DOHH2 (cell line): ENCODE results near the gene EPB42.

Source experiments
- H3F3A ChIP-seq: fragments of 200-600 bp; sonication (generic), shearing (Covaris generic); 2 replicates; pipeline ENCODE4 v1.6.0; 2016; ENCODE audit warnings: antibody characterized with exemption, mild to moderate bottlenecking; ENCODE audit not compliant: control insufficient read depth, insufficient read depth
- H3K27ac ChIP-seq: fragments of 200-600 bp; sonication (generic); 2 replicates; pipeline ENCODE4 v1.5.1; 2014; ENCODE audit warnings: low read depth, mild to moderate bottlenecking, low read length, moderate library complexity
- H3K27me3 ChIP-seq: fragments of 200-600 bp; sonication (generic); 2 replicates; pipeline ENCODE4 v1.6.1; 2014; ENCODE audit warnings: mild to moderate bottlenecking, low read length, mixed read lengths; ENCODE audit not compliant: control insufficient read depth
- H3K36me3 ChIP-seq: fragments of 200-600 bp; sonication (generic); 2 replicates; pipeline ENCODE4 v1.6.1; 2014; ENCODE audit warnings: mild to moderate bottlenecking, low read length, moderate library complexity, mixed read lengths; ENCODE audit not compliant: control insufficient read depth
- H3K4me1 ChIP-seq: fragments of 200-600 bp; sonication (generic); 2 replicates; pipeline ENCODE4 v1.6.1; 2014; ENCODE audit warnings: mild to moderate bottlenecking, low read length, mixed read lengths; ENCODE audit not compliant: control insufficient read depth
- H3K4me2 ChIP-seq: fragments of 200-600 bp; sonication (generic); 2 replicates; pipeline ENCODE4 v1.6.0; 2014; ENCODE audit warnings: mild to moderate bottlenecking, low read length, moderate library complexity
- H3K4me3 ChIP-seq: fragments of 200-600 bp; sonication (generic); 2 replicates; pipeline ENCODE4 v1.5.1; 2014; ENCODE audit warnings: mild to moderate bottlenecking, low read length, mixed read lengths
- H3K79me2 ChIP-seq: fragments of 200-600 bp; sonication (generic); 2 replicates; pipeline ENCODE4 v1.6.1; 2014; ENCODE audit warnings: mild to moderate bottlenecking, low read length, mixed read lengths; ENCODE audit not compliant: control insufficient read depth
- H3K9me2 ChIP-seq: fragments of 200-600 bp; sonication (generic); replicated peaks from 2 replicates; pipeline ENCODE4 v1.6.1; 2014; ENCODE audit warnings: mild to moderate bottlenecking, low read length, mixed read lengths; ENCODE audit not compliant: control insufficient read depth
- H3K9me3 ChIP-seq: fragments of 200-600 bp; sonication (generic); 2 replicates; pipeline ENCODE4 v1.6.1; 2014; ENCODE audit warnings: antibody characterized with exemption, low read length, mixed read lengths; ENCODE audit not compliant: control insufficient read depth, insufficient read depth
- H4K20me1 ChIP-seq: fragments of 200-600 bp; sonication (generic); 2 replicates; pipeline ENCODE4 v1.6.0; 2014; ENCODE audit warnings: low read depth, mild to moderate bottlenecking, antibody characterized with exemption, low read length, moderate library complexity; ENCODE audit not compliant: control insufficient read depth, insufficient read depth
- EZH2phosphoT487 ChIP-seq: fragments of 200-600 bp; sonication (generic); IDR thresholded peaks from 2 replicates; pipeline ENCODE4 v1.6.1; 2017; ENCODE audit warnings: borderline replicate concordance, mild to moderate bottlenecking, antibody characterized with exemption, low read length, moderate library complexity, mixed read lengths
- TF ChIP-seq, protein P1 (sequence below): fragments of 200-600 bp; sonication (generic); IDR thresholded peaks from one replicate; pipeline ENCODE4 v1.5.1; 2014; ENCODE audit warnings: antibody characterized with exemption, mild to moderate bottlenecking, low read depth, low read length; ENCODE audit not compliant: poor library complexity, severe bottlenecking

The EPB42 gene

DNA sequence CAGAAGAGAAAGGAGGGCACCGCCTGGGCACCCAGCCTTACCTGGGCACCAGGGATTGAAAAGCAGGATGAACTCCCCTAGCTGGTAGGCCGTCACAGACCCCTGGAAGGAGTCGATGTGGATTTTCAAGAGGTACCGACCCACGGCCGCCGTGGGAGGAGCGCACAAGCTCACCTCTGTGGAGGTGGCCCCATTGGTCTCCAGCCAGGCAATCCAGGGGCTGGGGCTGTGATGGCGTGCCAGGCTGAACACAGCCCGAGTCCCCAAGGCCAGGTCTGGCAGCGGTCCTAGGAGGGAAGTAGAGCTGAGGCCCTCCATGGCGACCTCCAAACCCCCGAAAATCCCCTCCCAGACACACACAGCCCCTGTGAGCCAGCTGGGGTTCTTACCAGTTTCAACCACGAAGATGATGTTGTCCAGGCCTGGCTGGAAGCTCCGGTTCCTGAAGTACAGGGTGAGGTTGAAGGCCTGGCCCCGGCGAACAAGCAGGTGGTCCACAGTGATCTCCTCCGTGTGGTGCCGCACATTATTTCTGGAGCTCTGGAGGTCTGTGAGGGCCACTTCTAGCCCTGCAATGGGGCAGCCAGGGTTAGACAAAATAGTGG is 39.3 kb upstream of the EPB42 start:
- Histone ChIP-seq H3K36me3 (no peaks in the 10 kb centered on the region), H3F3A (no peaks in the 10 kb centered on the region), H3K9me2 (no peaks in the 10 kb centered on the region), H3K4me2 (no peak overlapping the region), H3K4me3 (no peak overlapping the region), H3K27me3 (peaks cover 29% of the 10 kb centered on the region), H3K9me3 (no peaks in the 10 kb centered on the region), H4K20me1 (no peaks in the 10 kb centered on the region), H3K27ac (no peak overlapping the region), H3K79me2 (no peaks in the 10 kb centered on the region), H3K4me1 (no peaks in the 10 kb centered on the region)
- TF ChIP-seq, protein P1, sequence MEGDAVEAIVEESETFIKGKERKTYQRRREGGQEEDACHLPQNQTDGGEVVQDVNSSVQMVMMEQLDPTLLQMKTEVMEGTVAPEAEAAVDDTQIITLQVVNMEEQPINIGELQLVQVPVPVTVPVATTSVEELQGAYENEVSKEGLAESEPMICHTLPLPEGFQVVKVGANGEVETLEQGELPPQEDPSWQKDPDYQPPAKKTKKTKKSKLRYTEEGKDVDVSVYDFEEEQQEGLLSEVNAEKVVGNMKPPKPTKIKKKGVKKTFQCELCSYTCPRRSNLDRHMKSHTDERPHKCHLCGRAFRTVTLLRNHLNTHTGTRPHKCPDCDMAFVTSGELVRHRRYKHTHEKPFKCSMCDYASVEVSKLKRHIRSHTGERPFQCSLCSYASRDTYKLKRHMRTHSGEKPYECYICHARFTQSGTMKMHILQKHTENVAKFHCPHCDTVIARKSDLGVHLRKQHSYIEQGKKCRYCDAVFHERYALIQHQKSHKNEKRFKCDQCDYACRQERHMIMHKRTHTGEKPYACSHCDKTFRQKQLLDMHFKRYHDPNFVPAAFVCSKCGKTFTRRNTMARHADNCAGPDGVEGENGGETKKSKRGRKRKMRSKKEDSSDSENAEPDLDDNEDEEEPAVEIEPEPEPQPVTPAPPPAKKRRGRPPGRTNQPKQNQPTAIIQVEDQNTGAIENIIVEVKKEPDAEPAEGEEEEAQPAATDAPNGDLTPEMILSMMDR, result no peak
- TF ChIP-seq EZH2phosphoT487, result no peak

DNA sequence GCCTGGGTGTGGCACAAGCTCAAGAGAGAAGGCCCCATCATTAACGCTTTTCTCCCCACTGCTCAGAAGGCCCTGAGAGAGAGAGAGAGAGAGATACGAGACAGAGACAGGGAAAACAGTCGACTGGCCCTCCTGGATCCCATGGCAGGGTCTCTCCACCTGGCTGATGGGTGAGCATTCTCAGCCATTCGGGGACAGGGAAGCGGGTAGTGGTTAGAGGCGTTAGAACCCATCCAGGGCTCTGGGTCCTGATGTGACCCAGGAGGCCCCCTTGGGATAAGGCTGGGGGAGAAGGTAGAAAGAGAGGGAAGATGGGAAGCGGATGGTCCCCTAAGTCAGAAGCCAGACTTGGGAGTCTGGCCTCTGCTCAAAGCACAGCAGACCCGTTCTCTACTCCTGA is 38.0 kb upstream of the EPB42 start:
- Histone ChIP-seq H3K9me2 (no peaks in the 10 kb centered on the region), H3K79me2 (no peaks in the 10 kb centered on the region), H3K9me3 (no peaks in the 10 kb centered on the region), H4K20me1 (no peaks in the 10 kb centered on the region), H3K4me1 (no peaks in the 10 kb centered on the region), H3F3A (no peaks in the 10 kb centered on the region), H3K27me3 (peaks cover 27% of the 10 kb centered on the region), H3K4me2 (no peak overlapping the region), H3K4me3 (no peak overlapping the region), H3K36me3 (no peaks in the 10 kb centered on the region), H3K27ac (no peak overlapping the region)
- no peak for TF ChIP-seq EZH2phosphoT487
- TF ChIP-seq, protein P1, result no peak

DNA sequence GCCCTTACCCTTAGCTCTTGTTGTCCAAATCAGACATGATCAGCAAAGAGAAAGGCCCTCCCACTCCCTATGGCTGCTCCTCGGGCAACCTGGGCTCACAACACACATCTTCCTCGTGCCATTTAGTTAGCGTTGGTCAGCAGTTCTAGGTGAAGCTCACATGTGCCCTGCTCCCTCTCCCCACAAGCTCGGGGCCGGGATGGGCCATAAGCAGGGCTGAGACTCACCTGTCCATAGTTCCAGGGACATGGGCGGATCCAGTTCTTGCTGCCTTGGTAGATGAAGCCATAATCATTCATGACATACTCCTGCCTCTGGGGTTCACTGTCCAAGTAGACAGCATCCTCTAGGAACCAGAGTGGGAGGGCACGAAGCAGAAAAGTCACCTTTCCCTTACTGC is 35.5 kb upstream of the EPB42 start:
- H3K4me2 ChIP-seq, result no peak overlapping the region

More for the DNA sequence above, 35.5 kb upstream of the EPB42 start:
- peaks cover 16% of the 10 kb centered on the region for H3K27me3 ChIP-seq
- H3K4me3 ChIP-seq, result no peak overlapping the region
- H3K9me3 ChIP-seq, result no peaks in the 10 kb centered on the region
- no peaks in the 10 kb centered on the region for H4K20me1 ChIP-seq
- TF ChIP-seq, protein P1, result no peak
- TF ChIP-seq EZH2phosphoT487, result no peak
- no peak overlapping the region for H3K27ac ChIP-seq
- no peaks in the 10 kb centered on the region for H3K36me3 ChIP-seq
- H3K4me1 ChIP-seq, result no peaks in the 10 kb centered on the region
- no peaks in the 10 kb centered on the region for H3F3A ChIP-seq
- H3K79me2 ChIP-seq, result no peaks in the 10 kb centered on the region
- no peaks in the 10 kb centered on the region for H3K9me2 ChIP-seq
